Hematopoietic multipotent progenitor cell treated with erythropoietin and hydrocortisone succinate and interleukin-3 and kit ligand, for 15 days (in vitro differentiated cells): ENCODE data around the gene CDHR3.

ENCODE experiments used
- DNase-seq: peaks from one replicate; pipeline ENCODE4 v3.0.0-alpha.2; 2015; ENCODE audit warnings: low spot score

The CDHR3 gene

GRCh38 chr7:106023369-106024322 lies 60.6 kb downstream of the CDHR3 start:
- no peak for DNase-seq

- no peak for DNase-seq
Observed at GRCh38 chr7:106026101-106026500, 63.0 kb downstream of the CDHR3 start.

- DNase-seq, result no peak
Observed at GRCh38 chr7:106029451-106029850, 66.4 kb downstream of the CDHR3 start.

GRCh38 chr7:106029941-106030340 lies 66.9 kb downstream of the CDHR3 start:
- no peak for DNase-seq

- DNase-seq, result no peak
Observed at GRCh38 chr7:106031300-106032035, 68.4 kb downstream of the CDHR3 start.

- DNase-seq, result no peak
Observed at GRCh38 chr7:106032295-106032694, 69.2 kb downstream of the CDHR3 start.

- DNase-seq, result no peak
Observed at GRCh38 chr7:106033735-106034134, 70.7 kb downstream of the CDHR3 start.

GRCh38 chr7:106034383-106034782 lies 71.3 kb downstream of the CDHR3 start:
- no peak for DNase-seq

- DNase-seq, result no peak
Observed at GRCh38 chr7:106035568-106035967, 72.5 kb downstream of the CDHR3 start.

GRCh38 chr7:106036004-106036403 lies 72.9 kb downstream of the CDHR3 start:
- DNase-seq, result no peak

- DNase-seq, result no peak
Observed at GRCh38 chr7:106037489-106038176, 74.6 kb downstream of the CDHR3 start.

- DNase-seq, result no peak
Observed at GRCh38 chr7:106038289-106038688, 75.2 kb downstream of the CDHR3 start.

- DNase-seq, result no peak
Observed at GRCh38 chr7:106038916-106039315, 75.9 kb downstream of the CDHR3 start.

GRCh38 chr7:106039486-106040060 lies 76.5 kb downstream of the CDHR3 start:
- DNase-seq, result no peak

GRCh38 chr7:106041140-106041717 lies 78.2 kb downstream of the CDHR3 start:
- DNase-seq, result peak; percentile 51

GRCh38 chr7:106042196-106042611 lies 79.1 kb downstream of the CDHR3 start:
- DNase-seq, result no peak

- no peak for DNase-seq
Observed at GRCh38 chr7:106045139-106045538, 82.1 kb downstream of the CDHR3 start.

GRCh38 chr7:106045586-106045985 lies 82.5 kb downstream of the CDHR3 start:
- DNase-seq, result no peak

GRCh38 chr7:106047184-106047583 lies 84.1 kb downstream of the CDHR3 start:
- no peak for DNase-seq

- no peak for DNase-seq
Observed at GRCh38 chr7:106047818-106048705, 85.0 kb downstream of the CDHR3 start.

- DNase-seq, result no peak
Observed at GRCh38 chr7:106048706-106049020, 85.6 kb downstream of the CDHR3 start.
